ENCODE data around the gene CDC20B.
"Not testable (repeated sequence)": the region's sequence is repeated elsewhere in the genome, so short reads cannot be mapped to it uniquely, and the experiment has no call there.

Gene CDC20B

GRCh38 chr5:55146543-55147151, 26.3 kb downstream of the CDC20B start:
- DNase-seq: peak; percentile 66 to 80
- no peak for TF ChIP-seq GATA1 (IDR thresholded peaks at IDR 0.05; ENCODE audit: low read depth, low read length)

- no peak for DNase-seq
- no peak for TF ChIP-seq GATA1 (IDR thresholded peaks at IDR 0.05; ENCODE audit: low read depth, low read length)
- TF ChIP-seq POLR2A (IDR thresholded peaks at IDR 0.05; ENCODE audit: low read length): no peak
Observed at GRCh38 chr5:55146080-55146479, 26.9 kb downstream of the CDC20B start.

- TF ChIP-seq GATA1 (IDR thresholded peaks at IDR 0.05; ENCODE audit: low read depth, low read length): no peak
- no peak for TF ChIP-seq POLR2A (IDR thresholded peaks at IDR 0.05; ENCODE audit: low read length)
- no peak for DNase-seq
Observed at GRCh38 chr5:55143624-55144023, 29.4 kb downstream of the CDC20B start.

- TF ChIP-seq GATA1 (IDR thresholded peaks at IDR 0.05; ENCODE audit: low read depth, low read length): no peak
- no peak for TF ChIP-seq POLR2A (IDR thresholded peaks at IDR 0.05; ENCODE audit: low read length)
- no peak for DNase-seq
Observed at GRCh38 chr5:55141945-55142690, 30.9 kb downstream of the CDC20B start.

- no peak for DNase-seq
- TF ChIP-seq GATA1 (IDR thresholded peaks at IDR 0.05; ENCODE audit: low read depth, low read length) (no peak), POLR2A (IDR thresholded peaks at IDR 0.05; ENCODE audit: low read length) (no peak)
Observed at GRCh38 chr5:55140908-55141665, 31.9 kb downstream of the CDC20B start.

- TF ChIP-seq POLR2A (IDR thresholded peaks at IDR 0.05; ENCODE audit: low read length) (no peak), GATA1 (IDR thresholded peaks at IDR 0.05; ENCODE audit: low read depth, low read length) (no peak)
- no peak for DNase-seq
Observed at GRCh38 chr5:55136521-55136920, 36.5 kb downstream of the CDC20B start.

- TF ChIP-seq POLR2A (IDR thresholded peaks at IDR 0.05; ENCODE audit: low read length): no peak
- TF ChIP-seq GATA1 (IDR thresholded peaks at IDR 0.05; ENCODE audit: low read depth, low read length): no peak
- no peak for DNase-seq
Observed at GRCh38 chr5:55134053-55134722, 38.8 kb downstream of the CDC20B start.

GRCh38 chr5:55123365-55123764, 49.6 kb downstream of the CDC20B start:
- TF ChIP-seq POLR2A (IDR thresholded peaks at IDR 0.05; ENCODE audit: low read length) (no peak), GATA1 (IDR thresholded peaks at IDR 0.05; ENCODE audit: low read depth, low read length) (no peak)

GRCh38 chr5:55114061-55114460, 58.9 kb downstream of the CDC20B start:
- DNase-seq: no peak
- TF ChIP-seq GATA1 (IDR thresholded peaks at IDR 0.05; ENCODE audit: low read depth, low read length) (no peak), POLR2A (IDR thresholded peaks at IDR 0.05; ENCODE audit: low read length) (no peak)

More at GRCh38 chr5:55123365-55123764, 49.6 kb downstream of the CDC20B start:
- no peak for DNase-seq

- TF ChIP-seq GATA1 (IDR thresholded peaks at IDR 0.05; ENCODE audit: low read depth, low read length): no peak
- no peak for TF ChIP-seq POLR2A (IDR thresholded peaks at IDR 0.05; ENCODE audit: low read length)
- DNase-seq: no peak
Observed at GRCh38 chr5:55113327-55113726, 59.6 kb downstream of the CDC20B start.

- TF ChIP-seq POLR2A (IDR thresholded peaks at IDR 0.05; ENCODE audit: low read length) (no peak), GATA1 (IDR thresholded peaks at IDR 0.05; ENCODE audit: low read depth, low read length) (no peak)
- no peak for DNase-seq
Observed at GRCh38 chr5:55110217-55110616, 62.8 kb downstream of the CDC20B start.

GRCh38 chr5:55108661-55109060, 64.3 kb downstream of the CDC20B start:
- no peak for TF ChIP-seq POLR2A (IDR thresholded peaks at IDR 0.05; ENCODE audit: low read length)
- no peak for TF ChIP-seq GATA1 (IDR thresholded peaks at IDR 0.05; ENCODE audit: low read depth, low read length)

GRCh38 chr5:55105976-55106375, 67.0 kb downstream of the CDC20B start:
- not testable (repeated sequence) for DNase-seq

More at GRCh38 chr5:55108661-55109060, 64.3 kb downstream of the CDC20B start:
- DNase-seq: no peak
